Measurements from ENCODE around the gene MAFF.
A peak's percentile ranks its signal among the peaks of the same experiment; 100 is the strongest.

Gene MAFF

DNA sequence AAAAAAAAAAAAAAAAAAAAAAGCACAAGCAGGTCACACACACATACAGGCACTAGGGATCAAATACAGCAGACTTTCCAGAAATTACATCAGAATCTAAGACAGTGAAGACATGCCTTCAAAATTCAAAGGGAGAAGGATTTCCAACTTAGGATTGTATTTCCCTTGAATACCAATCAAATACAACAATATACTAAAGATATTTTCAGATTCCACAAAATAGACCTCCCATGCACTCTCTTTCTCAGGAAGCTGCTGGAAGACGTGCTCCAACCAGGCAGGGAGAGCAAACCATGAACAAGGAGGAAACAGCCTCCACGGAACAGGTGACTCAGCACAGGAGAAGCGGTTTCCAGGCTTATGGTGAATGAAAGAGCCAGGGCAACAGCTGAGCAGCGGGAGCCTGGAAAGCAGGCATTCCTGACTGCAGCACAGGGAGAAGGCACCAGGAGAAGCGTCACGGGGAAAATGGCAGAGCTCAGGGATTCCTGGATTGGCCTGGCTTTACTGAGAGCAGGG is 39.0 kb downstream of the MAFF start:
- H3K79me2 ChIP-seq (ENCODE audit: control insufficient read depth, insufficient read depth, low read length, poor library complexity) = peaks cover 1% of the 10 kb centered on the region
- DNase-seq = peak; percentile 79 to 82
- whole genome bisulfite sequencing (ENCODE audit: extremely low coverage, insufficient coverage, insufficient read length) = no CpG with 5 or more reads among the region's 6 CpGs

DNA sequence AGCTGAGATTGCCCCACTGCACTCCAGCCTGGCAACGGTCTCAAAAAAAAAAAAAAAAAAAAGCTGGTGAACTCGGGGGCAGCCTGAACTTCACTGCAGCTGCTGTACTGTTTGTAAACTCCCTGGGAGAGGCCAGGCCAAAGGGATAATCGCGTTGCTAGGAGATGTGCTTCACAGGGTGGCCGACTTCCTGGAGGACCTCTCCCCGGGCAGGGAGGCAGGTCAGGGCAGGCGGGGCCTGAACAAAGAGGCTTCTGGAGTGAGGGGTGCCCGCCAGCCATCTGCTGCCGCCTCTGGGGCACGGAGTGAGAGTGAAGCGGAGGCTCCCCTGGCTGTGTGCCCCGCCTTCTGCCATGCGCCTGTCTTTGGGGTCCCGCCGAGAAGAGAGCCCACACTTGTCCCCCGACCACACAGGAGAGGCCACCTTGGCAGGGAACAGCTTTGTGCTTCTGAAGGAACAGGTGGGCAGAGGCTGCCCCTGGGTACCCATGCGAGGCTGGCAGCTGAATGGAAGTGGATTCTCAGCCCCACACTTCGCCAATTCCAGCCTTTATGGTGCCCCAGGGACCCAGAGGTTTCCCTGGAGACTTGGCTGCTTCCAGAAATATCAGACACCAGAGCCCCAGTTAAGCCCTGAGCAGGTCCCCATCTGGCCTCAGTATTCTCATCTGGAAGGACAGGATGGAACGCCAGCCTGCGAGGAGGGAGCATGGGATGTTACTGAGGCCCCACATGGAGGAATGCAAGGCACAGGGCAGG is 41.4 kb downstream of the MAFF start:
- H3K9ac ChIP-seq (ENCODE audit: low read length) = no peak overlapping the region
- peaks cover 45 to 49% of the 10 kb centered on the region in 2 experiments for H3K36me3 ChIP-seq (ENCODE audit: control insufficient read depth in 1 of 2, insufficient read depth in 2 of 2, low read length in 2 of 2)
- no peak overlapping the region for H3K4ac ChIP-seq (ENCODE audit: low read depth, low read length)
- no CpG with 5 or more reads among the region's 20 CpGs for WGBS (ENCODE audit: extremely low coverage, insufficient coverage, insufficient read length)
- no peak overlapping the region for H2BK5ac ChIP-seq (ENCODE audit: low read depth, low read length, poor library complexity)
- no peak overlapping the region for H4K12ac ChIP-seq (ENCODE audit: low read depth, low read length)
- H2AFZ ChIP-seq (ENCODE audit: insufficient read depth, low read length, poor library complexity) = no peak overlapping the region
- H3K14ac ChIP-seq (ENCODE audit: low read length) = no peak overlapping the region
- no peak overlapping the region for H3K23ac ChIP-seq (ENCODE audit: low read length)
- H2AK5ac ChIP-seq (ENCODE audit: low read length) = no peak overlapping the region
- H4K8ac ChIP-seq (ENCODE audit: low read depth, low read length) = no peak overlapping the region
- H3K79me1 ChIP-seq (ENCODE audit: low read length) = no peaks in the 10 kb centered on the region
- no peaks in the 10 kb centered on the region for H3K27me3 ChIP-seq (ENCODE audit: insufficient read depth, low read length)
- peaks cover 6% of the 10 kb centered on the region for H3K9me3 ChIP-seq (ENCODE audit: insufficient read depth, low read depth, low read length)
- H3K27ac ChIP-seq (ENCODE audit: low read depth, low read length) = no peak overlapping the region
- no peak for DNase-seq
- H3K4me1 ChIP-seq (ENCODE audit: control insufficient read depth in 1 of 2, insufficient read depth in 2 of 2, low read length in 2 of 2) = peaks cover 6 to 7% of the 10 kb centered on the region in 2 experiments
- no peak overlapping the region for H3K4me3 ChIP-seq (ENCODE audit: low read depth, low read length)
- H3K4me2 ChIP-seq (ENCODE audit: low read length) = no peak overlapping the region
- no peak overlapping the region for H3K18ac ChIP-seq (ENCODE audit: low read length)
- H4K91ac ChIP-seq (ENCODE audit: low read depth, low read length) = no peak overlapping the region
- no peak overlapping the region for H2BK12ac ChIP-seq (ENCODE audit: low read length)
- H2BK120ac ChIP-seq (ENCODE audit: insufficient read depth, low read length, poor library complexity) = no peak overlapping the region
- H3K79me2 ChIP-seq (ENCODE audit: control insufficient read depth, insufficient read depth, low read length, poor library complexity) = no peaks in the 10 kb centered on the region

More for the DNA sequence above, 39.0 kb downstream of the MAFF start:
- H2AFZ ChIP-seq (ENCODE audit: insufficient read depth, low read length, poor library complexity) = no peak overlapping the region
- no peak overlapping the region for H4K91ac ChIP-seq (ENCODE audit: low read depth, low read length)
- H2BK120ac ChIP-seq (ENCODE audit: insufficient read depth, low read length, poor library complexity) = no peak overlapping the region
- no peak overlapping the region for H3K4ac ChIP-seq (ENCODE audit: low read depth, low read length)
- no peak overlapping the region for H3K14ac ChIP-seq (ENCODE audit: low read length)
- peak overlapping the region; percentile 27 for H3K27ac ChIP-seq (ENCODE audit: low read depth, low read length)
- H3K23ac ChIP-seq (ENCODE audit: low read length) = no peak overlapping the region
- no peaks in the 10 kb centered on the region for H3K27me3 ChIP-seq (ENCODE audit: insufficient read depth, low read length)
- H3K9me3 ChIP-seq (ENCODE audit: insufficient read depth, low read depth, low read length) = no peaks in the 10 kb centered on the region
- no peak overlapping the region for H3K4me3 ChIP-seq (ENCODE audit: low read depth, low read length)
- no peak overlapping the region for H2BK12ac ChIP-seq (ENCODE audit: low read length)
- no peak overlapping the region for H3K4me2 ChIP-seq (ENCODE audit: low read length)
- H3K79me1 ChIP-seq (ENCODE audit: low read length) = peaks cover 13% of the 10 kb centered on the region
- H4K8ac ChIP-seq (ENCODE audit: low read depth, low read length) = no peak overlapping the region
- H3K36me3 ChIP-seq (ENCODE audit: control insufficient read depth in 1 of 2, insufficient read depth in 2 of 2, low read length in 2 of 2) = peaks cover 26 to 32% of the 10 kb centered on the region in 2 experiments
- no peak overlapping the region for H3K18ac ChIP-seq (ENCODE audit: low read length)
- no peak overlapping the region for H3K9ac ChIP-seq (ENCODE audit: low read length)
- no peak overlapping the region for H4K12ac ChIP-seq (ENCODE audit: low read depth, low read length)
- H2BK5ac ChIP-seq (ENCODE audit: low read depth, low read length, poor library complexity) = no peak overlapping the region
- H2AK5ac ChIP-seq (ENCODE audit: low read length) = no peak overlapping the region
- H3K4me1 ChIP-seq (ENCODE audit: control insufficient read depth in 1 of 2, insufficient read depth in 2 of 2, low read length in 2 of 2) = peaks cover 24 to 25% of the 10 kb centered on the region in 2 experiments

DNA sequence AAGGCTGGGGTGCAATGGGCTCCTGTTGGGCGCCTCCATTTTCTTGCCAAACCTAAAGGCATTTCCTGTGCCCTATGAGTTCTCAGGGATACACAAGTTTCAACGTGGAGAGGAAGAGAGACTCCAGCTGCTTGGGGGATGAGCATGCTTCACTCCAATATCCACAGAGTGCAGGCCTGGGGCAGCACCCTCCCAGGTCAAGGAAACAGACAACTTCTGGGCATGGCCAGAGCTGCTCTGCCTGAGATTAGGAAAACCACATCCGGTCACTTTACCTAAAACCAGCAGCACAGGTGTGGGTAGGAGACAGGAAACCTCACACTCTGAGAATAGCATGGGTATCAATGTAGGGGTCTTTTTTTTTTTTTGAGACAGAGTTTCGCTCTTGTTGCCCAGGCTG is 42.3 kb downstream of the MAFF start:
- no peak overlapping the region for H4K91ac ChIP-seq (ENCODE audit: low read depth, low read length)
- H3K9me3 ChIP-seq (ENCODE audit: insufficient read depth, low read depth, low read length) = peaks cover 6% of the 10 kb centered on the region
- H4K8ac ChIP-seq (ENCODE audit: low read depth, low read length) = no peak overlapping the region
- H3K4me3 ChIP-seq (ENCODE audit: low read depth, low read length) = no peak overlapping the region
- no peaks in the 10 kb centered on the region for H3K79me1 ChIP-seq (ENCODE audit: low read length)
- no peak overlapping the region for H3K4me2 ChIP-seq (ENCODE audit: low read length)
- H3K79me2 ChIP-seq (ENCODE audit: control insufficient read depth, insufficient read depth, low read length, poor library complexity) = no peaks in the 10 kb centered on the region
- no peak overlapping the region for H2BK5ac ChIP-seq (ENCODE audit: low read depth, low read length, poor library complexity)
- peaks cover 5% of the 10 kb centered on the region in 2 experiments for H3K4me1 ChIP-seq (ENCODE audit: control insufficient read depth in 1 of 2, insufficient read depth in 2 of 2, low read length in 2 of 2)
- H3K18ac ChIP-seq (ENCODE audit: low read length) = no peak overlapping the region
- DNase-seq = no peak
- no peak overlapping the region for H2AK5ac ChIP-seq (ENCODE audit: low read length)
- no peak overlapping the region for H2BK120ac ChIP-seq (ENCODE audit: insufficient read depth, low read length, poor library complexity)
- no peak overlapping the region for H3K9ac ChIP-seq (ENCODE audit: low read length)
- no peak overlapping the region for H3K14ac ChIP-seq (ENCODE audit: low read length)
- no peak overlapping the region for H3K27ac ChIP-seq (ENCODE audit: low read depth, low read length)
- H4K12ac ChIP-seq (ENCODE audit: low read depth, low read length) = no peak overlapping the region
- no peak overlapping the region for H2BK12ac ChIP-seq (ENCODE audit: low read length)
- no peak overlapping the region for H3K23ac ChIP-seq (ENCODE audit: low read length)
- H3K36me3 ChIP-seq (ENCODE audit: control insufficient read depth in 1 of 2, insufficient read depth in 2 of 2, low read length in 2 of 2) = peaks cover 43 to 50% of the 10 kb centered on the region in 2 experiments
- WGBS (ENCODE audit: extremely low coverage, insufficient coverage, insufficient read length) = no CpG with 5 or more reads among the region's 4 CpGs
- H2AFZ ChIP-seq (ENCODE audit: insufficient read depth, low read length, poor library complexity) = no peak overlapping the region
- H3K27me3 ChIP-seq (ENCODE audit: insufficient read depth, low read length) = no peaks in the 10 kb centered on the region
- no peak overlapping the region for H3K4ac ChIP-seq (ENCODE audit: low read depth, low read length)

DNA sequence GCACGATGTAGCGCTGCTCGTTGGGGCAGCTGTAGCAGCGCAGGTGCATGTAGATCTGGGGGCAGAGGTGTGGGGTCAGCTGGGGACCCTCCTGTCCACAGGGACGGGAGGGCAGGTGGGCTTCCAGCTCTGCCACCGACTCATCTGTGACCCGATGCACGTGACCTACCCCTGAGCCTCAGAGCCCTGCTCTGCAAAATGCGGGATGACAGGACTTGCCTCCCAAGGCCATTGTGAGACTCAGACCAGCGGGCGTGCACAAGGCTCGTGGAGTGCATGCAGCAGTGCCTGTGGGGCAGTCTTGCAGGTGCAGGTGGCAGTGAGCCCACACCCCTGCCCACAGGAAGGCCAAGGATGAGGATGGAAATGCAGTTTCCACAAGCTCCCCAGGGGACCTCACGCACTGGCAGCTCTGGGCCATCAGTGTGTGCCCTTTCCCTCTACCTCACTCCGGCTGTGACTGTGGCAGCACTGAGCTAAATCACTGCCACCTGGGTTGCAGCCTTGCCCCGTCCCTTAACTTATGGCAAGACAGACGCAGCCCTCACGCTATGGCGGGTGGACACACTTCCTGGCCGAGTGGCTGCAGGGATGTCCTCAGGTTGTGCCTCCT is 44.4 kb downstream of the MAFF start:
- Histone ChIP-seq H2AFZ (ENCODE audit: insufficient read depth, low read length, poor library complexity) (no peak overlapping the region), H3K4me3 (ENCODE audit: low read depth, low read length) (no peak overlapping the region), H3K9ac (ENCODE audit: low read length) (no peak overlapping the region), H3K4ac (ENCODE audit: low read depth, low read length) (no peak overlapping the region), H2BK5ac (ENCODE audit: low read depth, low read length, poor library complexity) (no peak overlapping the region), H2AK5ac (ENCODE audit: low read length) (no peak overlapping the region), H3K4me1 (ENCODE audit: control insufficient read depth in 1 of 2, insufficient read depth in 2 of 2, low read length in 2 of 2) (no peaks in the 10 kb centered on the region), H3K79me1 (ENCODE audit: low read length) (no peaks in the 10 kb centered on the region), H3K27me3 (ENCODE audit: insufficient read depth, low read length) (no peaks in the 10 kb centered on the region), H3K18ac (ENCODE audit: low read length) (no peak overlapping the region), H2BK120ac (ENCODE audit: insufficient read depth, low read length, poor library complexity) (no peak overlapping the region), H3K4me2 (ENCODE audit: low read length) (no peak overlapping the region), H4K12ac (ENCODE audit: low read depth, low read length) (no peak overlapping the region), H4K8ac (ENCODE audit: low read depth, low read length) (no peak overlapping the region), H3K9me3 (ENCODE audit: insufficient read depth, low read depth, low read length) (peaks cover 11% of the 10 kb centered on the region), H3K27ac (ENCODE audit: low read depth, low read length) (no peak overlapping the region), H4K91ac (ENCODE audit: low read depth, low read length) (no peak overlapping the region), H3K14ac (ENCODE audit: low read length) (no peak overlapping the region), H3K23ac (ENCODE audit: low read length) (no peak overlapping the region), H3K36me3 (ENCODE audit: control insufficient read depth in 1 of 2, insufficient read depth in 2 of 2, low read length in 2 of 2) (peaks cover 50 to 58% of the 10 kb centered on the region in 2 experiments), H3K79me2 (ENCODE audit: control insufficient read depth, insufficient read depth, low read length, poor library complexity) (no peaks in the 10 kb centered on the region), H2BK12ac (ENCODE audit: low read length) (no peak overlapping the region)
- WGBS (ENCODE audit: extremely low coverage, insufficient coverage, insufficient read length) = no CpG with 5 or more reads among the region's 19 CpGs
- no peak for DNase-seq
